Kidney epithelial cell (primary cell): ENCODE data around the gene TFB1M. TPM values are rescaled to one million over a fixed set of nuclear protein-coding genes. Genes with fewer than 3 reads are reported as not detected.

Experiments
- DNase-seq: peaks from one replicate; pipeline ENCODE4 v3.0.0-alpha.2; 2010; ENCODE audit warnings: low read depth
- H3K27me3 ChIP-seq: 2 replicates; pipeline ENCODE4 v1.6.0; 2011; ENCODE audit warnings: low read length; ENCODE audit not compliant: control insufficient read depth, insufficient read depth
- H3K36me3 ChIP-seq: 2 replicates; pipeline ENCODE4 v1.5.1; 2011; ENCODE audit warnings: low read length; ENCODE audit not compliant: control insufficient read depth, insufficient read depth
- H3K4me3 ChIP-seq: 2 replicates; pipeline ENCODE4 v1.5.1; 2011; ENCODE audit warnings: low read depth, mild to moderate bottlenecking, control low read depth, low read length
- CTCF ChIP-seq: IDR thresholded peaks from 2 replicates; pipeline ENCODE4 v1.5.1; 2011; ENCODE audit warnings: mild to moderate bottlenecking, moderate library complexity, low read length, control low read depth, inconsistent platforms; ENCODE audit not compliant: insufficient read depth, poor library complexity, severe bottlenecking
- total RNA-seq: library from RNA; depleted of rRNA; stranded (reverse); fragments of >200 nt; gene quantifications from 2 replicates; pipeline ENCODE4 v1.2.3, GENCODE V29; 2015

TFB1M gene
- total RNA-seq, 1 donor from 2014 or later, result 20.5 TPM

GRCh38 chr6:155244434-155244833, 69.8 kb downstream of the TFB1M start:
- no peak for DNase-seq
- no peak overlapping the region for H3K4me3 ChIP-seq
- no peak for TF ChIP-seq CTCF
- H3K36me3 ChIP-seq, result no peaks in the 10 kb centered on the region
- H3K27me3 ChIP-seq, result no peaks in the 10 kb centered on the region

GRCh38 chr6:155241966-155242365, 72.3 kb downstream of the TFB1M start:
- TF ChIP-seq CTCF, result no peak
- no peaks in the 10 kb centered on the region for H3K36me3 ChIP-seq
- DNase-seq, result no peak
- H3K27me3 ChIP-seq, result no peaks in the 10 kb centered on the region
- H3K4me3 ChIP-seq, result no peak overlapping the region

GRCh38 chr6:155240905-155241600, 73.2 kb downstream of the TFB1M start:
- no peaks in the 10 kb centered on the region for H3K36me3 ChIP-seq
- no peak overlapping the region for H3K4me3 ChIP-seq
- H3K27me3 ChIP-seq, result no peaks in the 10 kb centered on the region
- TF ChIP-seq CTCF, result no peak
- no peak for DNase-seq

- no peaks in the 10 kb centered on the region for H3K27me3 ChIP-seq
- no peak for TF ChIP-seq CTCF
- H3K36me3 ChIP-seq, result no peaks in the 10 kb centered on the region
- no peak for DNase-seq
- H3K4me3 ChIP-seq, result no peak overlapping the region
Measured at GRCh38 chr6:155237613-155238012, 76.7 kb downstream of the TFB1M start.

GRCh38 chr6:155235087-155235486, 79.2 kb downstream of the TFB1M start:
- Histone ChIP-seq H3K4me3 (no peak overlapping the region), H3K27me3 (no peaks in the 10 kb centered on the region), H3K36me3 (no peaks in the 10 kb centered on the region)
- no peak for TF ChIP-seq CTCF
- no peak for DNase-seq

GRCh38 chr6:155234687-155235086, 79.6 kb downstream of the TFB1M start:
- DNase-seq, result no peak
- H3K4me3 ChIP-seq, result no peak overlapping the region

More at GRCh38 chr6:155234687-155235086, 79.6 kb downstream of the TFB1M start:
- no peak for TF ChIP-seq CTCF
- Histone ChIP-seq H3K27me3 (no peaks in the 10 kb centered on the region), H3K36me3 (no peaks in the 10 kb centered on the region)
